Pancreas (tissue), 10 donors: Measurements from ENCODE around the gene TCAIM. TPM values are rescaled to one million over a fixed set of nuclear protein-coding genes. Genes with fewer than 3 reads are reported as not detected.
A peak's percentile ranks its signal among the peaks of the same experiment; 100 is the strongest.

ENCODE experiments used
- ATAC-seq, 4 donors: fragments of 200-7000 bp; cut with Tn5 transposase; one replicate each; pipeline versions ENCODE4 v1.8.0 to v1.9.1; 2020; ENCODE audit warnings: mild to moderate bottlenecking in 4 of 4, moderate library complexity in 4 of 4
- DNase-seq, 6 donors: peaks; one replicate each; pipeline ENCODE4 v3.0.0-alpha.2; 2020
- FAIRE-seq: peaks from 2 replicates; lab custom pipeline; 2012; peaks lifted over from hg19 to GRCh38; lab: Jason Lieb, UNC
- H3K27ac ChIP-seq, 4 donors: fragments of 200-600 bp; sonication (generic); 1 replicate in 3 of 4; 2 replicates in 1 of 4; pipeline versions ENCODE4 v1.5.0 to v1.8.0; 2020
- H3K27me3 ChIP-seq, 4 donors: fragments of 200-600 bp; one replicate each; pipeline ENCODE4 v1.8.0; 2021
- H3K36me3 ChIP-seq, 3 donors: fragments of 200-600 bp; sonication (generic) in 1 of 3; one replicate each; pipeline versions ENCODE4 v1.5.0 to v1.8.0; 2020 to 2021
- H3K4me1 ChIP-seq, 3 donors: fragments of 200-600 bp; one replicate each; pipeline ENCODE4 v1.8.0; 2021
- H3K4me3 ChIP-seq, 4 donors: fragments of 200-600 bp; sonication (generic) in 2 of 4; one replicate each; pipeline versions ENCODE4 v1.5.0 to v1.8.0; 2020 to 2021
- H3K9me3 ChIP-seq, 4 donors: fragments of 200-600 bp; one replicate each; pipeline ENCODE4 v1.8.0; 2021
- CTCF ChIP-seq, 4 donors: fragments of 200-600 bp; sonication (generic) in 3 of 4; IDR thresholded peaks; one replicate each; pipeline versions ENCODE4 v1.5.0 to v1.8.0; 2021; ENCODE audit warnings: antibody characterized with exemption in 4 of 4
- WGBS, 2 donors: extraction: QIAGEN DNeasy Blood & Tissue Kit; methylation state at CpG; one replicate each; pipeline ENCODE4 v1.1.7; 2013; 5-methylcytosine and 5-hydroxymethylcytosine counted together
- intact Hi-C, 3 donors: fragments of 100-400 bp; cut with DNase I; formaldehyde crosslinking; loops; one replicate each; pipeline versions ENCODE4 v1.11.1 to v1.14.2; 2022
- polyA plus RNA-seq, 2 donors: library from polyadenylated mRNA; stranded (reverse); fragments of 200-250 nt; gene quantifications; one replicate each; pipeline ENCODE4 v1.2.3, GENCODE V29; 2013
- total RNA-seq, 6 donors: library from RNA; stranded (reverse); fragmentation: NEBNext Ultra II Directional in 4 of 6; extraction: Animal tissue kit (Norgen Biotek cat#: 25700) in 4 of 6; gene quantifications; one replicate each; pipeline versions ENCODE4 v1.2.1 to v1.2.4, GENCODE V29; 2021 to 2023
- donor health status: healthy with polysubstance abuse.
- donor health status: DM: no; HTN: no; CAD: no; lungs with moderate emphysema.
- donor health status: DM: no; HTN: no; CAD: no.
- donor health status: control.
- donor health status: control.
- donor health status: Bipolar disorder and iron deficiency.
- donor health status: DM: yes; HTN: yes; CAD: no.
- donor health status: DM: no; HTN: no; CAD: no.
- donor health status: DM: no; HTN: no; CAD: no.
- donor health status: DM: yes; HTN: yes; CAD: no.

The TCAIM gene
- total and polyA plus RNA-seq, 8 donors, result 4.9 to 15.4 (median 10.7) TPM

DNA sequence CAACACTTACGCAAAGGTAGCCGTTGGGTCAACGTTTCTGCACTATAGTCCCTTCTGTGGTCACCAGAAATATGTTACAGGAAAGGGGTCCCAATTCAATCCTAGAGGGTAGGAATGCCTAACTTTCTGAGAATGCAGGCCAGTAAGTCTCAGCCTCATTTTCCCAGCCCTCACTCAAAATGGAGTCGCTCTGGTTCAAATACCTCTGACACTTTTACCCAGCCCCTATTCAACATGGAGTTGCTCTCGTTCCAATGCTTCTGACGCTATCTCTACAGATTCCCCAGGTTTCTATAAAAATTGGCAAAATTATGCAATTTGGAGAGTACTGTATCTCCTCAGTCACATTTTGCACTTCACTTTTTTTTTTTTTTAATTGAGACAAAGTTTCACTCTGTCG, 99.2 kb downstream of the TCAIM start:
- H3K9me3 ChIP-seq, result no peaks in the 10 kb centered on the region
- no peak for TF ChIP-seq CTCF (IDR thresholded peaks at IDR 0.05)
- no peak overlapping the region for H3K27ac ChIP-seq
- intact Hi-C loops, result no loop called here
- no peak for FAIRE-seq
- H3K27me3 ChIP-seq, result no peaks in the 10 kb centered on the region
- H3K4me3 ChIP-seq, result no peak overlapping the region
- no peaks in the 10 kb centered on the region for H3K36me3 ChIP-seq
- DNase-seq, result no peak
- peaks cover 0 to 14% (median 5%) of the 10 kb centered on the region in 3 donors for H3K4me1 ChIP-seq
- WGBS, 2 donors, result 94 to 96% methylated on average over 7 of the region's 7 CpGs
- no peak for ATAC-seq

GRCh38 chr3:44439499-44440295, 101.1 kb downstream of the TCAIM start:
- 42 to 49% methylated on average over 7 of the region's 7 CpGs for WGBS, 2 donors
- peaks cover 0 to 14% (median 5%) of the 10 kb centered on the region in 3 donors for H3K4me1 ChIP-seq
- peak in 3 of 6 donors; percentile 36 to 66 (median 41) for DNase-seq
- H3K36me3 ChIP-seq, result no peaks in the 10 kb centered on the region
- ATAC-seq, result peak; percentile 83 to 91 (median 89)
- H3K27me3 ChIP-seq, result no peaks in the 10 kb centered on the region
- H3K4me3 ChIP-seq, result peak overlapping the region in 1 of 4 donors; percentile 15
- peak; percentile 61 for FAIRE-seq
- peak overlapping the region; percentile 45 to 91 (median 72) for H3K27ac ChIP-seq
- no peaks in the 10 kb centered on the region for H3K9me3 ChIP-seq
- intact Hi-C loops, result no loop called here
- no peak for TF ChIP-seq CTCF (IDR thresholded peaks at IDR 0.05)

DNA sequence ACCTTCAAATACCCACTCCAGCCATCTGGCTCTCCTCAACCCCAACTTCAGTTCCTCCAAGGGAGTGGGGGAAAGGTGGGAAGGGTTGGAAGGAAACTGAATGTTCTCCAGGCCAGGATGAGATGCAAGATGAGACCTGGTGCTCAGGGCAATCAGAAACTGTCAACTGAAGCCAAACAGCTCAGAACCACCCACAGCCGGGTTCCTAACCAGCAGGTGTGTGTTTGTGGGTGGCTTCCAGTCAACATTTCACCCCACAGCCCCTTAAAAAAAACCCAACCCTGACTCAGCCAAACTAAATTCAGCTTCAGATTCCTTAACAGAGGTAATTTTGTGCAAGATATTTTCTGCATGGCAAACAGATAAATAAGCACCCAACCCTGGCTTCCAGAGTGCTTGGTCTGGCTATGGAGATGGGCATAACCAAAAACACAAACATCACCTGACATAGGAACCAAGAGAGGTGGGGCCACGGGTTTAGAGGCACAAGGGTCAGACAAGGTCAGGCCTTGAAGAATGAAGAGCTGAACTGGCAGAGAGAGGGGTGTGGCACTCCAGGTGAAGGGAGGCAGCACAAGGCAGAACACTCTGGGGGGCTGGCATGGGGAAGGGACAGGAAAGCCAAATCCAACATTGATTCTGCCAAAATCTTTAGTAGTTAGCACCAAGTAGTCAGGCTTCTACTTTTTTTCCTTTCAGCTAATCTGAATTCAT, 104.2 kb downstream of the TCAIM start:
- no peak overlapping the region for H3K4me3 ChIP-seq
- H3K27me3 ChIP-seq, result no peaks in the 10 kb centered on the region
- intact Hi-C loops, result no loop called here
- WGBS, 2 donors, result 73 to 89% methylated on average over 2 of the region's 2 CpGs
- DNase-seq (no peak), FAIRE-seq (no peak), ATAC-seq (no peak)
- no peak for TF ChIP-seq CTCF (IDR thresholded peaks at IDR 0.05)
- peaks cover 0 to 14% (median 5%) of the 10 kb centered on the region in 3 donors for H3K4me1 ChIP-seq
- no peak overlapping the region for H3K27ac ChIP-seq
- peaks cover 0 to 13% (median 3%) of the 10 kb centered on the region in 3 donors for H3K36me3 ChIP-seq
- H3K9me3 ChIP-seq, result no peaks in the 10 kb centered on the region

DNA sequence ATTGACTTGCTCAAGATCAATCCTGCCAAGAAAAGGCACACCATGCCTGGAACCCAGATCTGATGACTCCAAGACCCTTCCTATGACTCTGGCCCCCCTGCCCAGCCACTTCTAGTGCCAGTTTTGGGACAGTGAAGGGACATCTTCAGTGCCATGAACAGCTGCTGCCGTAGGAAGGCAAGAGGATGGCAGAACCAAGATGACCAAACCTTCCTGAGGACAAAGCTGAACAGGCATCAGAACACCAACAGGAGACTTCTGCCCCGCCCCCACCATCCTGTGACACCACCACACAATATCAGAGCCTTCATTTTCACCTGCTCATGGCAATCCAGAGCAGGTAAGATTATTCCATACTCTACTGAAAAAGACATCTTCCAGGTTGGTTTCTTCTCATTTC, 105.9 kb downstream of the TCAIM start:
- peaks cover 3 to 28% (median 19%) of the 10 kb centered on the region in 3 donors for H3K36me3 ChIP-seq
- H3K4me1 ChIP-seq, result peaks cover 0 to 8% (median 5%) of the 10 kb centered on the region in 3 donors
- H3K4me3 ChIP-seq, result no peak overlapping the region
- FAIRE-seq (no peak), ATAC-seq (no peak), DNase-seq (no peak)
- no peaks in the 10 kb centered on the region for H3K9me3 ChIP-seq
- no peaks in the 10 kb centered on the region for H3K27me3 ChIP-seq
- no peak for TF ChIP-seq CTCF (IDR thresholded peaks at IDR 0.05)
- intact Hi-C loops, result no loop called here
- no peak overlapping the region for H3K27ac ChIP-seq
- WGBS, 2 donors, result 99 to 100% methylated on average over 2 of the region's 2 CpGs
